Stimulated activated CD8-positive, alpha-beta memory T cell treated with anti-CD3 and anti-CD28 coated beads, Interleukin-4, amount 100 ng/mL, for 1 hour (primary cell): ENCODE results near the gene SLC2A10.
"Not testable (repeated sequence)": the region's sequence is repeated elsewhere in the genome, so short reads cannot be mapped to it uniquely, and the experiment has no call there.

Source experiments
- DNase-seq, 2 donors: peaks; one replicate each; pipeline ENCODE4 v3.0.0-alpha.2; 2020; ENCODE audit warnings: low read depth in 2 of 2, low spot score in 1 of 2

Gene SLC2A10

GRCh38 chr20:46709459-46710152 is at the start of gene SLC2A10:
Gene SLC2A10 (plus strand): TSS chr20:46709649. CDS start chr20:46709737, 88 bp downstream.
- no peak for DNase-seq

- no peak for DNase-seq
Measured at GRCh38 chr20:46660487-46660886, 49.0 kb upstream of the SLC2A10 start.

DNA sequence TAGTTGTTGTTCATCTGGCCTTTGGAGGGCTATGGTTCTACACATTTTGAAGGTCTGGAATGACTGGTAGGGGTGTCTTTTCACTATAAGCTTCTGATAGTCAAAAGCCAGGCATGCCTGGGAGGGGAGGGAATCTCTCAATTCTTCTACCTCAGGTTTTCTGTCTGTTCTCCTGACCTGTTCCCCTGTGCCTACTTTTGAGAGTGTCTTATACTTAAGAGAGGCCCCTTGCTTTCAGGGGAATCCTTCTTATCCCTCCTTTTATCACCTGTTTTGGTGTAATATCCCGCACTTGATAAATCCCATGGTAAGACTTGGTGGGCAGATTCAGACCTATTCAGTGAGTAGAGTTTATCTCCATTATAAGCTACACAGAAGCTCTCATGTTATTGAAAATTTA is 47.8 kb upstream of the SLC2A10 start:
- no peak for DNase-seq

DNA sequence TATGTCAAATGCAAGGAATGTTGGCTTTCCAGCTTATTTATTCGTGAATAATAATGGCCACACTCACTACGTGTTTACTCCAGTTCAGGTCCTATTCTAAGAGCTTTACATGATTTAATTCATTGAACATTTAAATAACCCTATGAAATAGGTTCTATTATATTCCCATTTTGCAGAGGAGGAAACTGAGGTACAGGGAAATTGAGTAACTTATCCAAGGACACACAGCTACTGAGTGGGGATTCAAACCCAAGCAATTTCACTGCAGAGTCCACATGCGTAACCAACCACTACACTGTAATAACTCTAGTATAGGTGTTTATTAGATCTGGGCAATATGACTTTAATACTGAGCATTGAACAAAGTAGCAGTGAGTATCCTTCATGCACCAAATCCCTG is 45.9 kb upstream of the SLC2A10 start:
- DNase-seq: no peak

DNA sequence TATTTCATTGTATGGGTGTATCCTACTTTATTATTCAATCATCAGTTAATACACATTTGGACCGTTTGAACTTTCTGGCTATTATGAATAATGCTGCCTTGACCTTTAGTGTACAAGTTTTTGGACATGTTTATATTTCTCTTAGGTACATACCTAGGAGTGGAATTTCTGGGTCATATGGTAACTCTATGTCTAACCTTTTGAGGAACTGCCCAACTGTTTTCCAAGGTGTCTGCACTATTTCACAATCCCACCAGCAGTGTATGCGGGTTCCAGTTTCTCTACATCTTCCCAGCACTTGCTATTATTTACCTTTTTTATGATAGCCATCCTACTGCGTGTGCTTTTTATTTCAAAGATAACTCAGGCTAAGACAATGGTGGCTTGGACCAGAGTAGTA is 43.8 kb upstream of the SLC2A10 start:
- no peak for DNase-seq

DNA sequence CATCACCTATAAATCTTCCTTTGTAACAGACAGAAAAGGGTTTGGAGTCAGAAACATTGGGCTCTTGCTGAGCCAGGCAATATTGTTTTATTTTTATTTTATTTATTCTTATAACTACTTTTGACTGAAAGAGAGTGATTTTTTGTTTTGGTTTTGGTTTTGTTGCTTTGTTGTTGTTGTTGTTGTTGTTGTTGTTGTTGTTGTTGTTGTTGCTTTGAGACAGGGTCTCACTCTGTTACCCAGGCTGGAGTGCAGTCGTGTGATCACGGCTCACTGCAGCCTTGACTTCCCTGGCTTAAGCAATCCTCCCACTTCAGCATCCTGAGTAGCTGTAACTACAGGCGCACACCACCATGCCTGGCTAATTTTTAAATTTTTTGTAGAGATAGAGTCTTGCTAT is 43.1 kb upstream of the SLC2A10 start:
- DNase-seq: no peak

GRCh38 chr20:46666818-46667515 is 42.5 kb upstream of the SLC2A10 start:
- DNase-seq: no peak

DNA sequence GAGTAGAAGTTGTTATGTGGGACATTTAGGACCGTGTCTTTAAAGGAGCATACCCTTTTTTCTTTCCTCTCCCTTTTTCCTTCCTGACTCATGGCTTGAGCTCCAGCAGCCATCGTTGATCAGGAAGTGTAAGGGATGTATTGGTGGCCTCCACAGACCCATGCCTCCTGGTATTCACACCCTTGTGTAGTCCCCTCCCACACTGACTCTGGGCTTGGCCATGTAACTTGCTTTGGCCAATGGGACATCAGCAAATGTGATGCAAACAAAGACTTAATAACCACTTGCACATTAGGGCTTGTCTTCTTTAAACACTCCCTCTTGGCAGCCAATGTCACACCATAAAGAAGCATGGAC is 39.2 kb upstream of the SLC2A10 start:
- DNase-seq: no peak

GRCh38 chr20:46670585-46671584 is 38.6 kb upstream of the SLC2A10 start:
- DNase-seq: no peak

DNA sequence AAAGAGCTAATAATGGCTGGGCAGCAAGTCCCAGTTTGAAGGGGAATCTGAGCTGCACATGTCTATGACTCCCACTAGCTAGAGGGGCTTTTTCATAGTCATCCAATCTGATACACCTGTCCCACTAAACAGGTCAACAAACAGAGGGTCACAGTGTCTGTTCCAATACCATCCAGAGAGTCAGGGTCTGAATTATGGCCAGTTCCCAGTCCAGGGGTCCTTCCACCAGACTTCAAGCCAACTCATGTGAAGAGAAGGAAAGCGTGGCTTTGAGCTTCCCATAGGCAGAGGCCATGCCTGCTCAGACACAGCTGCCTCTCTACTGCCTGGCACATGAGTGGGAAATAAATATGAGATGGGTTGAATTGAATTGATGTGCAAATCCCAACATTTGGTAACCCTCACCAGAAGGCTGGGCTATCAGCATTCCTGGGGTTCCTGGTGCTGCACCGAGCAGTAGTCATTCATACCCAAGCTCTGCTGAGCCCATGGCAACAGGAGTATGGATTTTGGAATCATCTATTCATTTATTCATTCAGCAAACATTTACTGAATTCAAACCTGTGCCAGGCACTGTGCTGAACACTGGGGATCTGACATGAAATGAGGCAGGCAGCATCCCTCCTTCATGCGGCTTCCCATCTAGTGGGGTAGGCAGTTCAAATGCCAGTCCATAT is 37.4 kb upstream of the SLC2A10 start:
- DNase-seq: no peak

GRCh38 chr20:46672543-46673148 is 36.8 kb upstream of the SLC2A10 start:
- DNase-seq: no peak

DNA sequence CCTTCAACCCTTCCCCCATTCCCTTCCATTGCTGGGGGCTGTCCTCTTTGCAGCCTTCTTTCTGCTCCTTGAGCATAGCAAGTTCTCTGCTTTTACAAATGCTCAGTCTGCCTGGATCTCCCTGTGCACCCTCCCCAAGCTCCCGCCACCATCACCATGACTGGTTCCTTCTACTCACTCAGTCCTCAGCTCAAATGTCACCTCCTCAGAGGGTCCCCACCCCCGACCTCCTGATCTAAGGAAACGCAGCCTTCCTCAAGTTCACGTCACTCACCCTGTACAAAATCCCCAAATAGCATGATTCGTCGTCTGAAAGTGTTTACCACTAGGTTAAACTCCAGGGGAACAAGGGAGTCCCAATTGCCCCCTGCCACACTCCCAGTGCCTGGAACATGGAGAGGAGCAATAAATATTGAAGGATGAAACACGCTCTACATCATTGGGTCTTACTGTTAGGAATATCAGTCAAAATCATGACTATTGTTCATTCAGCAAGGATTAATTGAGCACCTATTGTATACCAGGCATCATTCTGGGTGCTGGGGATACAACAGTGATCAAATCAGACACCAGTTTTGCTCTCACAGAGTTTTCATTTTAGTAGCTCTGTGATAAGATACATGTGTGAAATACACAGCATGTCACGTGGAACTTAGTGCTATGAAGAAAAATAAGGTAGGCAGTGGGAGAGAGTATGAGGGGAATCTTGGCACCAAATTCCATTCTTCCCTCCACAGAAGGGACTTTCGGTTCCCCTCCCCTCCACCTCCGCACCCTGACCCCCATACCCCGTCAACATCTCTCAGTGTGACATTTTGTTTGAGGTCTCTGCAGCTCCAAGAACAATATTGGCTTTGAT is 35.8 kb upstream of the SLC2A10 start:
- no peak for DNase-seq

- DNase-seq: no peak
Measured at GRCh38 chr20:46674253-46675083, 35.0 kb upstream of the SLC2A10 start.

GRCh38 chr20:46676649-46677316 is 32.7 kb upstream of the SLC2A10 start:
- DNase-seq: not testable (repeated sequence)

GRCh38 chr20:46677608-46678007 is 31.8 kb upstream of the SLC2A10 start:
- DNase-seq: no peak

- DNase-seq: no peak
Measured at GRCh38 chr20:46678516-46678915, 30.9 kb upstream of the SLC2A10 start.

GRCh38 chr20:46680684-46681031 is 28.8 kb upstream of the SLC2A10 start:
- no peak for DNase-seq
